ENCODE results near the gene LZTFL1. TPM values are rescaled to one million over a fixed set of nuclear protein-coding genes. Genes with fewer than 3 reads are reported as not detected.

The LZTFL1 gene
- total RNA-seq, 4 donors from 2014 or later: 39.5 to 56.5 (median 51.4) TPM

DNA sequence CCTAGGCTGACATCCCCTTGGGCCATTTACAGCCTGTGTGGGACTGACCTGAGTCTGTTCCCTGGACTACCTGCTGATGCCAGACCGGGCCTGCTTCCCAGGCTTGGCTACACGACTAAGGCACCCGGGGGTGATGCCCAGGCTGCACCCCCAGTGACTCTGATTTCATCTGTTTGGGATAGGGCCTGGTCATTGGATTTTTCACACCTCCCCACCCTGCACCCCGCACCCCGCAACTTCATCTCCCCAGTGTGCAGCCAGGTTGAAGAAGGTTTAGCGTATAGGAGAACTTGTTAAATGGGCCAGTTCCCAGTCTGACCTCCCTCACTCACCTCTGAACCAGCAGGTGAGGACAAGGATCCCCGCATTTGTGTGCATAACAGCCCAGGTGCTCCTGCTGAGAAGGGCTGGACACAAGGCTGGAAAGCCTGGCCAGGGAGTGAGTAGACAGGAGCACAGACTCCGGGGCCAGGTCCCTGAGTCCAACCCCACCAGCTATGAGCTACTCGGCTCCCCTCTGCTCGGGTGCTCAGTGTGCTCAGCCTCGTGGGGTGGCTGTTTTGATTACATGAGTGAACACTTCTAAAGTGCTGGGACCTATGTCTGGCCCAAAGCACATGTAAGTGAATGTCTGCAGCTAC, 64.1 kb downstream of the LZTFL1 start:
- TF ChIP-seq, protein P1, sequence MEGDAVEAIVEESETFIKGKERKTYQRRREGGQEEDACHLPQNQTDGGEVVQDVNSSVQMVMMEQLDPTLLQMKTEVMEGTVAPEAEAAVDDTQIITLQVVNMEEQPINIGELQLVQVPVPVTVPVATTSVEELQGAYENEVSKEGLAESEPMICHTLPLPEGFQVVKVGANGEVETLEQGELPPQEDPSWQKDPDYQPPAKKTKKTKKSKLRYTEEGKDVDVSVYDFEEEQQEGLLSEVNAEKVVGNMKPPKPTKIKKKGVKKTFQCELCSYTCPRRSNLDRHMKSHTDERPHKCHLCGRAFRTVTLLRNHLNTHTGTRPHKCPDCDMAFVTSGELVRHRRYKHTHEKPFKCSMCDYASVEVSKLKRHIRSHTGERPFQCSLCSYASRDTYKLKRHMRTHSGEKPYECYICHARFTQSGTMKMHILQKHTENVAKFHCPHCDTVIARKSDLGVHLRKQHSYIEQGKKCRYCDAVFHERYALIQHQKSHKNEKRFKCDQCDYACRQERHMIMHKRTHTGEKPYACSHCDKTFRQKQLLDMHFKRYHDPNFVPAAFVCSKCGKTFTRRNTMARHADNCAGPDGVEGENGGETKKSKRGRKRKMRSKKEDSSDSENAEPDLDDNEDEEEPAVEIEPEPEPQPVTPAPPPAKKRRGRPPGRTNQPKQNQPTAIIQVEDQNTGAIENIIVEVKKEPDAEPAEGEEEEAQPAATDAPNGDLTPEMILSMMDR (IDR thresholded peaks at IDR 0.05): no peak
- TF ChIP-seq POLR2A (IDR thresholded peaks at IDR 0.05): no peak
- DNase-seq: no peak
- 61 to 79% methylated on average over 9 of the region's 11 CpGs for WGBS, 2 donors
- H3K4me1 ChIP-seq: no peaks in the 10 kb centered on the region
- H3K36me3 ChIP-seq: no peaks in the 10 kb centered on the region
- no peak overlapping the region for H3K4me3 ChIP-seq (replicated peaks in 1 of 3)
- H3K27ac ChIP-seq: no peak overlapping the region
- no peaks in the 10 kb centered on the region for H3K9me3 ChIP-seq
- intact Hi-C loops (cut with DNase I): no loop called here
- no peaks in the 10 kb centered on the region for H3K27me3 ChIP-seq

DNA sequence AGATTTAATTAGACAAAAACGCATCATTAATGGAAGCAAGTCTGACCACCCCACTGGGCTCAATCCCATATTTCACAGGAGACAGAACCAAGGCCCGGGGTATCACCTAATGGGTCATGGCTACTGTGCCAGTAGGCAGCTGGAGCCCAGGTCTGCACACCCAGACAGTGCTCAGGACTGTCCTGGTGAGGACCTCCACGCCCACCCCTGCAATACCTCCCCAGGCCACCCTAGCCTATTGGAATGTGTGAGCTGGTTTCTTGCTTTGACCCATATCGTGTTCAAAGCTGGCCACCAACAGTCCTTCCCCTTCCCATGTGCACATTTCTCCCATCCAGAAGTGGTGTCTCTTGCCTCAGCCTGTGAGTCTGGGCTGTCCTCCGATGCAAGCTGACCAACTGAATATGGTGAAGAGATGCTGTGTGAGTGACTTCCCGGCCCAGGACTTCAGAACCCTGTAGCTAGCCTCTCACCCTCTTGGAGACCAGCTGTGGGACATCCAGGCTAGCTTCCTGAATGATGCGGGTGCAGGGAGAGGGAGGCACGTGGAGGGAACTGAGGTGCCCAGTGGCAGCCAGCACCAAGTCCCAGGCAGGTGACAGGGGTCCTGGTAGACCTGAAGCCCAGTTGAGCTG, 64.7 kb downstream of the LZTFL1 start:
- Histone ChIP-seq H3K4me3 (replicated peaks in 1 of 3) (no peak overlapping the region), H3K36me3 (no peaks in the 10 kb centered on the region), H3K9me3 (no peaks in the 10 kb centered on the region), H3K4me1 (no peaks in the 10 kb centered on the region), H3K27ac (no peak overlapping the region), H3K27me3 (no peaks in the 10 kb centered on the region)
- TF ChIP-seq, protein P1 (IDR thresholded peaks at IDR 0.05): no peak
- TF ChIP-seq POLR2A (IDR thresholded peaks at IDR 0.05): no peak
- no peak for DNase-seq
- 90 to 92% methylated on average over 7 to 8 of the region's 8 CpGs for whole genome bisulfite sequencing, 2 donors
- intact Hi-C loops (cut with DNase I): no loop called here

DNA sequence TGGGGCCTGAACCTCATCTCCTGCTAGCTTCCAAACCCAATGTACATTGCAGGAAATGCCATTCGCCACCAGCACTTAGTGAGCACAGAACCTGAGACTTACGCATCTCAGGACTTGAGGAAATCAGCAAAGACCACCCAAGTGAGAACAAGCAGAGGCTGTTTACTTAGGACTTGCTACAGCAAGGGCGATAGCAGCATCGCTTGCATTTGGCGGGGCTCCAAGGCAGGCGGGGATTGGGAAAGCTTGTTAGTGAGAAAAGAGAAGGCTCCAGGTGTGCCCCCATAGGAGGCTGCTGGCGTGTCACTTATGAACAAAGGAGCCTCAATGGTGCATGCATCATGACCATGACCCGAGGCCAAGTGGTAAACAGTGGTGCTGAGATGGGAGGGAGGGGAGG, 65.3 kb downstream of the LZTFL1 start:
- Histone ChIP-seq H3K9me3 (no peaks in the 10 kb centered on the region), H3K27me3 (no peaks in the 10 kb centered on the region), H3K4me3 (replicated peaks in 1 of 3) (no peak overlapping the region), H3K36me3 (no peaks in the 10 kb centered on the region), H3K4me1 (no peaks in the 10 kb centered on the region), H3K27ac (no peak overlapping the region)
- no peak for TF ChIP-seq POLR2A (IDR thresholded peaks at IDR 0.05)
- TF ChIP-seq, protein P1 (IDR thresholded peaks at IDR 0.05): no peak
- intact Hi-C loops (cut with DNase I): no loop called here
- no peak for DNase-seq
- 51 to 65% methylated on average over 8 of the region's 8 CpGs for WGBS, 2 donors

DNA sequence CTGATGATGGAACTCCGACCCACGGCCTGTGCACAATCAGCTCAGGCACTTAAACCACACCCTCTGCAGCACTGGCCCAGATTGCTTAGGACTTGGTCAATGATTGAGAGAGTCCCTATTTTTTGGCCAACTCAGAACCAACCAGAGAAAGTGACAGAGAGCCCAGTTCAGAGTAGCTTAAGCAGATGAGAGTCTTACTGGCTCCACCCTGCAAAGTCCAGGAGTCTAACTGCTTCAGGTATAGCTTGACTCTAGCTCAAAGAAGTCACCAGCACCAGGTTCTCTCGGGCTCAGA, 65.7 kb downstream of the LZTFL1 start:
- no peak for TF ChIP-seq POLR2A (IDR thresholded peaks at IDR 0.05)
- TF ChIP-seq, protein P1 (IDR thresholded peaks at IDR 0.05): no peak
- Histone ChIP-seq H3K27ac (no peak overlapping the region), H3K4me1 (no peaks in the 10 kb centered on the region), H3K27me3 (no peaks in the 10 kb centered on the region), H3K9me3 (no peaks in the 10 kb centered on the region), H3K4me3 (replicated peaks in 1 of 3) (no peak overlapping the region), H3K36me3 (no peaks in the 10 kb centered on the region)
- intact Hi-C loops (cut with DNase I): no loop called here
- 63 to 81% methylated on average over 3 of the region's 3 CpGs for WGBS, 2 donors
- DNase-seq: no peak

DNA sequence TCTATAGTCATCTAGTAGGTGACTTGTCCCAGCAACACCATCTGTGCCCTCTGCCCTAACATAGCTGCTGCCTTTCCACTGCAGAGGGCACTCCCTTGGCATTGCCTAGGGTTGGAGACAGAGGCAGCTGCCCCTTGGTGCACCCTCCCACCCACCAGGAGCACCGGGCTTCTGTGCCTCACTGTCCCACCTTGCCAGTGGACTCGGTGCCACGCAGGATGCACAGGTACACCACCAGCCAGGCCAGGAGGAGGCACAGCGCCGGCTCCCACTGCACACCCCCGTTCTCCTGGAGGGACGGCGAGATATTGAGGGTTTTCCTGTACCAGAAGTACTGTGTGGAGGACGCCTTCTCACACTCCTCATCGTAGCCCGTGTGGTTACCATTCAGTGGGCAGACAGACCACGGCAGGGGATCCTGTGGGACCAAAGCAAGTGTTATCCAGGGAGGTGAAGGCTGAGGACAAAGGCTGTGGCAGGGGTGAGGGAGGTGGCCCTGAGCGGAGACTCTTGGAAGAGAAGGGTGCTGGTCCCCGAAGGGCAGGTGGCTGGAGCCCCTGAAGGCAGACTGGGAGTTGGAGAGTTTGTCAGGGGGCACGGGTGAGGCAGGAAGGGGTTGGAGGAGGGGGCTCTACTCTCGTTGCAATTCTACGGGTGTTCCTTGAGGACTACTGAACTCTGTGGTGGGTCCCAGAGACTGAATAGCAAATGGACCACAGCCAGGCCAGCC, 66.2 kb downstream of the LZTFL1 start:
- H3K27ac ChIP-seq: no peak overlapping the region
- H3K36me3 ChIP-seq: no peaks in the 10 kb centered on the region
- H3K27me3 ChIP-seq: no peaks in the 10 kb centered on the region
- 92 to 95% methylated on average over 12 to 14 of the region's 17 CpGs for WGBS, 2 donors
- no peak for DNase-seq
- intact Hi-C loops (cut with DNase I): no loop called here
- H3K9me3 ChIP-seq: no peaks in the 10 kb centered on the region
- no peak overlapping the region for H3K4me3 ChIP-seq (replicated peaks in 1 of 3)
- H3K4me1 ChIP-seq: no peaks in the 10 kb centered on the region
- TF ChIP-seq, protein P1 (IDR thresholded peaks at IDR 0.05): no peak
- no peak for TF ChIP-seq POLR2A (IDR thresholded peaks at IDR 0.05)
